DND-41 (cell line): ENCODE measurements around the gene LTBP1.

ENCODE experiments used
- CTCF ChIP-seq: IDR thresholded peaks from 2 replicates; pipeline ENCODE4 v1.5.1; 2012; ENCODE audit warnings: borderline replicate concordance, low read length, moderate library complexity, mild to moderate bottlenecking; ENCODE audit not compliant: poor library complexity, severe bottlenecking; ENCODE audit errors: extremely low read depth
- EZH2 ChIP-seq: IDR thresholded peaks from 3 replicates; pipeline ENCODE4 v1.6.1; 2012; ENCODE audit warnings: borderline replicate concordance, low read depth, mild to moderate bottlenecking, moderate library complexity, low read length, inconsistent platforms; ENCODE audit not compliant: severe bottlenecking

- TF ChIP-seq CTCF: no peak
- TF ChIP-seq EZH2: no peak
These were observed 127.4 kb downstream of the LTBP1 start for GRCh38 chr2:33074197-33074596.
